T-cell (primary cell): ENCODE data around the gene KAZN. TPM values are rescaled to one million over a fixed set of nuclear protein-coding genes. Genes with fewer than 3 reads are reported as not detected.

Source experiments
- ATAC-seq, 4 experiments: fragments of 200-7000 bp in 3 of 4; fragments of 150-1000 bp in 1 of 4; cut with Tn5 transposase; replicated peaks in 1 of 4; 1 replicate in 3 of 4; 2 replicates in 1 of 4; pipeline ENCODE4 v1.10.0; 2021; ENCODE audit warnings: moderate library complexity in 3 of 4, mild to moderate bottlenecking in 2 of 4, moderate number of reproducible peaks in 1 of 4
- CTCF ChIA-PET, 2 donors: fragments of 300-600 bp; sonication (Branson Sonifier 250); formaldehyde crosslinking; loops; one replicate each; lab custom pipeline; 2022; ENCODE audit warnings: antibody characterized with exemption in 2 of 2; lab: Charles Lee
- POLR2A ChIA-PET, 2 donors: fragments of 300-600 bp; sonication (Branson Sonifier 250); formaldehyde crosslinking; loops; one replicate each; lab custom pipeline; 2022; ENCODE audit warnings: antibody characterized with exemption in 2 of 2; lab: Charles Lee
- DNase-seq, 35 experiments: peaks; one replicate each; pipeline versions ENCODE4 v3.0.0 to v3.0.0-alpha.2; 2013 to 2023
- H3K27ac ChIP-seq: one replicate; pipeline ENCODE4 v1.5.1; 2013; ENCODE audit warnings: low read length
- H3K27me3 ChIP-seq, 2 experiments: replicated peaks in 1 of 2; 1 replicate in 1 of 2; 2 replicates in 1 of 2; pipeline versions ENCODE4 v1.6.1 to v1.7.0; 2013; ENCODE audit warnings: low read length in 1 of 2, mixed read lengths in 1 of 2; ENCODE audit not compliant: control insufficient read depth in 2 of 2, insufficient read depth in 2 of 2; ENCODE audit errors: extremely low read depth in 1 of 2
- H3K36me3 ChIP-seq, 2 donors: 1 replicate in 1 of 2; 2 replicates in 1 of 2; pipeline versions ENCODE4 v1.6.1 to v1.7.0; 2013; ENCODE audit warnings: low read length in 1 of 2; ENCODE audit not compliant: control insufficient read depth in 2 of 2, insufficient read depth in 1 of 2; ENCODE audit errors: extremely low read depth in 1 of 2
- H3K4me1 ChIP-seq, 2 experiments: 1 replicate in 1 of 2; 2 replicates in 1 of 2; pipeline versions ENCODE4 v1.6.1 to v1.7.0; 2013; ENCODE audit warnings: low read length in 2 of 2, mixed read lengths in 1 of 2; ENCODE audit not compliant: insufficient read depth in 2 of 2, control insufficient read depth in 1 of 2; ENCODE audit errors: extremely low read depth in 1 of 2
- H3K4me3 ChIP-seq, 2 donors: 1 replicate in 1 of 2; 2 replicates in 1 of 2; pipeline versions ENCODE4 v1.5.1 to v1.7.0; 2013; ENCODE audit warnings: mild to moderate bottlenecking in 2 of 2, low read length in 1 of 2, moderate library complexity in 1 of 2; ENCODE audit not compliant: control insufficient read depth in 1 of 2; ENCODE audit errors: extremely low read depth in 1 of 2
- H3K9me3 ChIP-seq: 2 replicates; pipeline ENCODE4 v1.7.0; 2013
- H3K27ac Mint-ChIP-seq, 2 donors: one replicate each; pipeline ENCODE4 v1.8.0; 2020 to 2021; ENCODE audit warnings: mild to moderate bottlenecking in 2 of 2, mixed read lengths in 2 of 2
- H3K27me3 Mint-ChIP-seq, 2 donors: one replicate each; pipeline ENCODE4 v1.8.0; 2021 to 2022; ENCODE audit warnings: mixed read lengths in 2 of 2
- H3K36me3 Mint-ChIP-seq: one replicate; pipeline ENCODE4 v1.8.0; 2021; ENCODE audit warnings: mixed read lengths
- H3K4me1 Mint-ChIP-seq, 3 donors: one replicate each; pipeline ENCODE4 v1.8.0; 2020 to 2022; ENCODE audit warnings: mixed read lengths in 3 of 3, mild to moderate bottlenecking in 1 of 3
- H3K4me3 Mint-ChIP-seq, 3 donors: one replicate each; pipeline ENCODE4 v1.8.0; 2020 to 2022; ENCODE audit warnings: mild to moderate bottlenecking in 3 of 3, mixed read lengths in 3 of 3, moderate library complexity in 3 of 3
- H3K9me3 Mint-ChIP-seq, 3 donors: one replicate each; pipeline ENCODE4 v1.8.0; 2020 to 2022; ENCODE audit warnings: mixed read lengths in 3 of 3
- WGBS: methylation state at CpG from one replicate; pipeline ENCODE4 v1.1.5; 2013; ENCODE audit warnings: missing lambda C conversion rate; ENCODE audit not compliant: insufficient coverage; 5-methylcytosine and 5-hydroxymethylcytosine counted together
- total RNA-seq, 35 experiments: library from RNA in 6 of 35; stranded (reverse) in 6 of 35; fragments of 120-200 nt in 1 of 35; gene quantifications; one replicate each; pipeline versions ENCODE4 v1.2.1 to v1.2.4 and lab custom pipeline; 2013 to 2026

The KAZN gene
- total RNA-seq, 5 donors from 2014 or later (not counting 1 experiment from before 2014, with no cell fraction given), result 0.18 to 0.58 (median 0.30) TPM

DNA sequence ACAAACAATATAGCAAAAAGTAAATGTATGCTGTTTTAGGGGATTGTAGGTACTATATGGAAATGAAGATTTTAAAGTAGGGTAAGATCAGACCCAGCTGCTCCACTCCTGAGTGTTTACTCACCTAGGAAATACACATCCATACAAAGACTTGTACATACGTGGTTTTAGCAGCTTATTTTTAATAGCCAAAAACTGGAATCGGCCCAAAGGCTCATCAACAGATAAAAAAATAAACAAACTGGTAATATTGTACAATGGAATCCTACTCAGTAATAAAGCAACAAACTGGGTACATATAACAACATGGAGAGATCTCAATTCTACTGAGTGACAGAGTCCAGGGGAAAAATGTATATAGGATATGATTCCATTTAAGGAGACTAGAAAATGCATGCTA lies 375.9 kb downstream of the KAZN start:
- ChIA-PET POLR2A (no interaction called here), CTCF (no interaction called here)
- Mint-ChIP-seq H3K27ac (no peak overlapping the region), H3K9me3 (peaks cover 0 to 4% (median 0%) of the 10 kb centered on the region in 3 donors), H3K36me3 (no peaks in the 10 kb centered on the region), H3K27me3 (peaks cover 0 to 12% of the 10 kb centered on the region in 2 donors), H3K4me1 (peaks cover 6 to 11% (median 7%) of the 10 kb centered on the region in 3 donors), H3K4me3 (no peak overlapping the region)
- Histone ChIP-seq H3K27me3 (peaks cover 0 to 11% of the 10 kb centered on the region in 2 experiments), H3K9me3 (no peaks in the 10 kb centered on the region), H3K36me3 (no peaks in the 10 kb centered on the region), H3K27ac (no peak overlapping the region), H3K4me3 (no peak overlapping the region), H3K4me1 (peaks cover 3 to 6% of the 10 kb centered on the region in 2 experiments)
- ATAC-seq (no peak), DNase-seq (no peak)
- WGBS, result no CpG with 5 or more reads among the region's 2 CpGs

DNA sequence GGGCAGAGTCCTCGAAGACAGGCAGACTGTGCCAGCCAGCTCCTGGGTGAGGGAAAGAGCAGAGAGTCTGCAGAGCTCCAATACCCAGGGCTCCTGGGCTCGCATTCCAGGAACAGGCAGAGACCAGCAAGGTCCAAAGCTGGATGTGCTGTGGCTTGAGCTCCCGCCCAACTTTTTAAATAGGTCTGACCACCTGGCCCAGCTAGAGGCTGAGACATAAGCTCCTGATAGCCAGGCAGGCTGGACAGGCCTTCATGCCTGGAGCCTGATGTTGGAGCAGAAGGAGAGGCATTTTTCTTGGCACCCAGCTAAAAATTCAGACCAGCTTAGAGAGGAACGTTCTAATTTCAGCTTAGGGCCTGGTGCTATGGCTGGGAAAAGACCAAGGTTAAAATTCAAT lies 376.6 kb downstream of the KAZN start:
- Histone ChIP-seq H3K27me3 (peaks cover 0 to 13% of the 10 kb centered on the region in 2 experiments), H3K4me3 (no peak overlapping the region), H3K27ac (no peak overlapping the region), H3K9me3 (no peaks in the 10 kb centered on the region), H3K36me3 (no peaks in the 10 kb centered on the region), H3K4me1 (peaks cover 0 to 1% of the 10 kb centered on the region in 2 experiments)
- POLR2A ChIA-PET, result no interaction called here
- no peaks in the 10 kb centered on the region for H3K36me3 Mint-ChIP-seq
- H3K27me3 Mint-ChIP-seq, result peaks cover 0 to 12% of the 10 kb centered on the region in 2 donors
- no peak overlapping the region for H3K27ac Mint-ChIP-seq
- peaks cover 4 to 7% (median 6%) of the 10 kb centered on the region in 3 donors for H3K4me1 Mint-ChIP-seq
- CTCF ChIA-PET, result interaction anchor here in 1 of 2 donors (0.5 kb wide), 1 partner anchor 69 kb away, joined by 7 read pairs; no protein-coding TSS in a partner anchor
- no peak for DNase-seq
- H3K9me3 Mint-ChIP-seq, result peaks cover 0 to 4% (median 0%) of the 10 kb centered on the region in 3 donors
- no peak for ATAC-seq
- H3K4me3 Mint-ChIP-seq, result no peak overlapping the region
- 82% methylated on average over 3 of the region's 4 CpGs for WGBS

DNA sequence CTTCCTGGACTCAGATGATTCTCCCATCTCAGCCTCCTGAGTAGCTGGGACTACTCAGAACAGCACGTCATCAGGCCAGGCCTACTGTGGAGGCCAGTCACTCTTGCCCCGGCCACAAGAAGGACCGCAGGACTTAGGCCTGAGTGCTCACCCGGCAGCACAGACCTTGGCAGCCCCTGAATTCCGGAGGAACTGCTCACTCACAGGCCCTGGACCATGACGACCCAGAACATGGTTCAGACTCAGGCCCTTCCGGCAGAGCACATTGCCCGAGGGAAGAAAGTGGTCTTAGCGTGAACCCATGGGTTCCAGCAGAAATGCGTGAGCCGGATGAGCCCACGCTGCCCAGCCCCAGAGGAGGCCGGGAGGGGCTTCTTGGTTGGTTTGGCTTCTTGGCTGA lies 377.8 kb downstream of the KAZN start:
- Histone ChIP-seq H3K4me3 (no peak overlapping the region), H3K9me3 (no peaks in the 10 kb centered on the region), H3K27ac (no peak overlapping the region), H3K4me1 (peaks cover 0 to 5% of the 10 kb centered on the region in 2 experiments), H3K36me3 (no peaks in the 10 kb centered on the region), H3K27me3 (peaks cover 0 to 15% of the 10 kb centered on the region in 2 experiments)
- no peak for ATAC-seq
- peaks cover 0 to 4% (median 4%) of the 10 kb centered on the region in 3 donors for H3K4me1 Mint-ChIP-seq
- H3K4me3 Mint-ChIP-seq, result no peak overlapping the region
- no peak overlapping the region for H3K27ac Mint-ChIP-seq
- CTCF ChIA-PET, result no interaction called here
- WGBS, result 91% methylated on average over 13 of the region's 13 CpGs
- DNase-seq, result no peak
- peaks cover 0 to 10% of the 10 kb centered on the region in 2 donors for H3K27me3 Mint-ChIP-seq
- peaks cover 0 to 4% (median 0%) of the 10 kb centered on the region in 3 donors for H3K9me3 Mint-ChIP-seq
- POLR2A ChIA-PET, result no interaction called here
- H3K36me3 Mint-ChIP-seq, result no peaks in the 10 kb centered on the region

- POLR2A ChIA-PET, result interaction anchor here in 1 of 2 donors (0.6 kb wide), 1 partner anchor 285 kb away, joined by 3 read pairs; no protein-coding TSS in a partner anchor
- H3K9me3 ChIP-seq, result no peaks in the 10 kb centered on the region
- Mint-ChIP-seq H3K27ac (no peak overlapping the region), H3K4me3 (no peak overlapping the region), H3K27me3 (peaks cover 0 to 8% of the 10 kb centered on the region in 2 donors), H3K9me3 (peaks cover 0 to 4% (median 0%) of the 10 kb centered on the region in 3 donors), H3K4me1 (peaks cover 0 to 4% (median 2%) of the 10 kb centered on the region in 3 donors), H3K36me3 (no peaks in the 10 kb centered on the region)
- no peak for DNase-seq
- CTCF ChIA-PET, result no interaction called here
- H3K4me3 ChIP-seq, result no peak overlapping the region
- H3K4me1 ChIP-seq, result peaks cover 0 to 5% of the 10 kb centered on the region in 2 experiments
- H3K27me3 ChIP-seq, result peaks cover 0 to 20% of the 10 kb centered on the region in 2 experiments
- WGBS, result 79% methylated on average over 11 of the region's 15 CpGs
- no peaks in the 10 kb centered on the region for H3K36me3 ChIP-seq
- no peak overlapping the region for H3K27ac ChIP-seq
- ATAC-seq, result no peak
Measured at GRCh38 chr1:14977338-14977931, 378.9 kb downstream of the KAZN start.

DNA sequence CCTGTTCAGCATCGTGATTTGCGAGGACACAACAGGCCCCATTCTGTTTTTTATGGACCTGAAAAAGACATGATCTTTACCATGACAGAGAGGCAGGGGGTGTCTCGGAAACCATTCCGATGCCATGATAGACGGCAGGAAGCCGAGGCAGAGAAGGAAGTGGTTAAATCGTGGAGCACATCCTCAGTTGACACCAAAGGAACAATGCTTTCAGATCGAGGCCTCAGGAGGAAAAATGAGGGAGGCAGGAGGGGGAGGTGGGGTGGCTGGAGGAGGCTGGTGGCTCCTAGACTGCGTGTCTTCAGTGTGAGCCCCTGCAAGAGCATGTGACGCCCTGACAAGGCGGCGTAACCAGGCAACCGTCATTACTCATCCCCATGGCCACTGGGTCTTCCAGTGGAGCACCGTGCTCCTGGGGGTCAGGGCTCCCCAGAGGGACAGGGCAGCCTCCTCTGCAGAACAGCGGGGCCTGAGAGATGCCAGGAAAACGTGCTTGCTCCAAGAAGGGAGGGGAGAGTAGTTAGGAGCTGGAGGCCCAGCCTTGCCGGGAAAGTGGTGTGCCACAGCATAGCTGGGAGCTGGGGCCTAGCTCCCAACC lies 382.2 kb downstream of the KAZN start:
- DNase-seq (no peak), ATAC-seq (no peak)
- Mint-ChIP-seq H3K9me3 (no peaks in the 10 kb centered on the region), H3K4me1 (peaks cover 0 to 4% (median 2%) of the 10 kb centered on the region in 3 donors), H3K27me3 (peaks cover 0 to 3% of the 10 kb centered on the region in 2 donors), H3K27ac (no peak overlapping the region), H3K4me3 (no peak overlapping the region), H3K36me3 (no peaks in the 10 kb centered on the region)
- no peaks in the 10 kb centered on the region for H3K36me3 ChIP-seq
- 45% methylated on average over 12 of the region's 17 CpGs for WGBS
- H3K27ac ChIP-seq, result no peak overlapping the region
- H3K9me3 ChIP-seq, result no peaks in the 10 kb centered on the region
- POLR2A ChIA-PET, result no interaction called here
- no peak overlapping the region for H3K4me3 ChIP-seq
- peaks cover 0 to 29% of the 10 kb centered on the region in 2 experiments for H3K27me3 ChIP-seq
- peaks cover 0 to 5% of the 10 kb centered on the region in 2 experiments for H3K4me1 ChIP-seq
- CTCF ChIA-PET, result interaction anchor here in 1 of 2 donors (0.6 kb wide), 1 partner anchor 626 kb away, joined by 3 read pairs; no protein-coding TSS in a partner anchor

DNA sequence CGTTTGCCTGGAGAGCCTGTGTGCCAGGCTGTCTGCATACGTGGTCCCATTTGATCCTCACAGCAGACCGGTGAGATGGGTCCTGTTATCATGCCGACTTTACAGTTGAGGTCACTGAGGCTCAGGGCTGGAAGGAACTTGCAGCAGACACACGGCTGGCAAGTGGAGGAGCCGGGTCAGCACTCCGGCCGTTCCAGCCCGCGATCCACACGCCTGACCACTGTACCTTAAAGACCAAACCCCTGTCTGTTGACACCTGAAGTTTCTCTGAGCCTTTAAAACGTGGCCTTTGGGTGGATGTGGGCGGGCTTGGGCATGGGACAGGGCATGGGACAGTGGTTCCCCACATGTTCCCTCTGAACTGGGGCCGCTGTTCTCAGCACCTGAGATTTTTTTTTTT lies 383.5 kb downstream of the KAZN start:
- DNase-seq (no peak), ATAC-seq (no peak)
- Histone ChIP-seq H3K27ac (no peak overlapping the region), H3K4me3 (no peak overlapping the region), H3K27me3 (peaks cover 0 to 29% of the 10 kb centered on the region in 2 experiments), H3K36me3 (no peaks in the 10 kb centered on the region), H3K9me3 (no peaks in the 10 kb centered on the region), H3K4me1 (peaks cover 0 to 5% of the 10 kb centered on the region in 2 experiments)
- WGBS, result 82% methylated on average over 11 of the region's 14 CpGs
- Mint-ChIP-seq H3K36me3 (no peaks in the 10 kb centered on the region), H3K27me3 (peaks cover 0 to 3% of the 10 kb centered on the region in 2 donors), H3K27ac (no peak overlapping the region), H3K4me1 (peaks cover 0 to 4% (median 2%) of the 10 kb centered on the region in 3 donors), H3K4me3 (no peak overlapping the region), H3K9me3 (no peaks in the 10 kb centered on the region)
- POLR2A ChIA-PET, result no interaction called here
- CTCF ChIA-PET, result no interaction called here
